HG02973 (cell line): ENCODE results near the gene CNTNAP2.
"Not testable (repeated sequence)": the region's sequence is repeated elsewhere in the genome, so short reads cannot be mapped to it uniquely, and the experiment has no call there.

ENCODE experiments used
- ATAC-seq: cut with Tn5 transposase; IDR thresholded peaks from one replicate; pipeline ENCODE4 v1.9.1; 2021; ENCODE audit warnings: moderate library complexity; ENCODE audit not compliant: unreplicated experiment

Gene CNTNAP2

DNA sequence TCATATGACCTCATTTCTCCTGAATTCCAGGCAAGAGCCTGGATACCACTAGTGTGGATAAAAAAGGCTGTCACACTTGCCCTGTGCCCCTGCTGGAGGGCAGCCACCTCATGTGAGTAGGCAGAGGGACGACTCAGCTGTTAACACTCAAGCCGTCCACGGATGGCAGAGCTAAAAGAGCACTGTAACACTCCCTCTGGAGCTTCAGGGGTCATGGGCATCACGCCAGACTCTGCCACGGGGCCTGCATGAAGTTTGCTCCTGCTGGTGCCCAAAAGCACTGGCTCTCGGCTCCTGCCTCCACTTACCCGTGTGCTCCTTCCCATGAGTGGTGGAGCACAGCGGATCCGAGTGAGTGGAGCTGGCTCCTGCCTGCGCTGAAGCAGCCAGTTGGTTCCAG lies 1554.2 kb downstream of the CNTNAP2 start:
- ATAC-seq: no peak

DNA sequence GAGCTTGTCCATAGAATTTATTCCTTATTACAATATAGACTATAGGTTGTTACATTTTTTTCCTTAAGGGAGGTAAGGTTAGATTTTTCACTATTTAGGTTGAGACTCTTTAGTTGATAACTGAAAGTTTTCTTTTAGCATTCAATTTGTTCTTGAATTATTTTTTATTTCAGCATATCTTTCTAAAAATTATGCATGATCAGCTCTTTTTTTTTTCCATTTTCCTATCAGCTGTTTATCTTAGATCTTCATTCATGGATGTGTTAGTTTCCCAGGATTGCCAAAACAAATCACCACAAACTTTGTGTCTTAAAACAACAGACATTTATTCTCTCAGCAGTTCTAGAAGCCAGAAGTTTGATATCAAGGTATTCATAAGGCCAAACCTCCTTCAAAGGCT lies 1558.1 kb downstream of the CNTNAP2 start:
- ATAC-seq: no peak

DNA sequence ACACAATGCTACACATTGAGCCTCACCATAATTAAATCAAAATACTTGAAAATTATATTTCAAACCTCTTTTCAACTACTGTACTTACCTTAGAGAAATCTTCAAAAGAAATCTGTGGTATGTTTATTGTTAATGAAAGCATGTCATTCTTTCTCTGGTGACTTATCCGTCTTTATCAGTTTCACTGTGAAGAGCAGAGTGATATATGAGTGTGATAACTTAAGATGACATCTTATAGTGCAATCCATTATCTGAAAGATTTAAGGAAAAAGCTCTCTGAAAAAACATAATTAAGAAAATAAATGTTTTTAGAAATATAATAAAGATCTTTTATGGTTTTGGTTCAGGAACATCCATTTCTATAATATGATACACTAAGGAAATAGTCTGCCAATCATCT lies 1562.3 kb downstream of the CNTNAP2 start:
- ATAC-seq: no peak

DNA sequence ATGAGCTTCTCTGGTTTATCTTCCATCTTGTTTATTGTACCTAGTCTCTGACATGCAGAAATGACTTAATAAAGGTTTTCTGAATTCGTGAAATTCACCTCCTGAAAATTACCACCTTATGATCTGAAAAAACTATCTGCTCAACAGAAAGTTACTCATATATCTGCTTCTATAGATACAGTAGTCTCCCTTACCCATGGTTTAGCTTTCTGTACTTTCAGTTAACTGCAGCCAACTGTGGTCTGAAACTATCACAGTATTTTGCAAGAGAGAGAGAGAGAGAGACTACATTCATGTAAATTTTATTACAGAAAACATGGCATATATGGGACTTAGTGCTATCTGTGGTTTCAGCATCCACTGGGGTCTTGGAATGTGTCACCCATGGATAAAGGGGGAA lies 1564.9 kb downstream of the CNTNAP2 start:
- no peak for ATAC-seq

DNA sequence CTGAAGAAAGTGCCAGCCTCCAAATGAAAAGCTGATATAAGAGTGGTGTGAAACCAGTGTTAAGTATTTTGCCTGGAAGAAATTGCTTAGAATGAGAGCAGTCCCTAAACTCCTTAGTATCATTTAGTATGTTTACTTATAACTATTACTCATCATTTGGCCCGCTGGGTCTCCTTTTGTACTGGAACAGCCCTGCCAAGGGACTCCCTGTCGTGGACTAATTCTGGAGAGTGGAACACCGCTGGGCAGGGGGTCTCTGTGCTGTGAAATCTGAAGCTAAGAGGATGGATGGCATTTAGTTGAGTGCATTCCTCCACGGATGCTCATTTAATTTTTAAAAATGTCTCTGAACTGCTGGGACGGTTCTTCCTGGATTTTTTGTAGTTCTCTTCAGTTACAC lies 1584.1 kb downstream of the CNTNAP2 start:
- ATAC-seq: no peak

DNA sequence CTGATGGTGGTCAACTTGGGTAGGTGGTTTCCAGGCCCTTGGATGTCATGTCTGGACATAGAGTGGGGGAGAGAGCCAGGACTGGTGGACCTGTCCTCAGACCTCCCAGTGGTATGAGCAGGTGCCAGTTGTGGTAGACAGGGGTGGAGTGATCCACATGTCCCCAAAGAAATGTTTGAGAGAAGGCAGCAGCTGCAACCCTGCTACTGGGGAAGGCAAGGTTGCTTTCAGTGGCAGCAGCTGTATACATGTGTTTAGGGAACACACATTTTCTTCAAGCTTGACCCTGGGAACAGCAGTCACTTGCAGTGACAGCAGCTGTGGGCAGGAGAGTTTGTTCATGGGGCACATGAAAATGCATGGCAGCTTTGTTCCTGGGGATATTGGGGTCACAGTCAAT lies 1591.3 kb downstream of the CNTNAP2 start:
- no peak for ATAC-seq

DNA sequence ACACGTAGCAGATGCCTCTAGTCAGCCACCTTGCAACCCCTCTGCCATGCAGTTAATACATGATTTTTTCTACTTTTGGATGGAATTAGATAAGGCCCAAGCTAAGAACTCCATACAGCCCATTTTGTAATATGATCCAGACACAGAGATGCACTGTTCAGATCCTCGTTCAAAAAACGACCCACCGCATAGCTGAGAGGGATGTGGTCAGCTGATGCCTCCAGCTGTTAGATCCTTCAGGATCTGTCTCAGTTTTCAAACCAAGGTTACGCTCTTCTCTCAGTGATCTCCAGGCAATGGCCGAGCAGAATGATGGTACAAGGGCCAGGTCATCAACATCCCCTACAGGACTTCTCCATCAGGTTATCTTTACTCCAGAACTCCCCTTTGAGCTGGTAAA lies 1592.3 kb downstream of the CNTNAP2 start:
- no peak for ATAC-seq

DNA sequence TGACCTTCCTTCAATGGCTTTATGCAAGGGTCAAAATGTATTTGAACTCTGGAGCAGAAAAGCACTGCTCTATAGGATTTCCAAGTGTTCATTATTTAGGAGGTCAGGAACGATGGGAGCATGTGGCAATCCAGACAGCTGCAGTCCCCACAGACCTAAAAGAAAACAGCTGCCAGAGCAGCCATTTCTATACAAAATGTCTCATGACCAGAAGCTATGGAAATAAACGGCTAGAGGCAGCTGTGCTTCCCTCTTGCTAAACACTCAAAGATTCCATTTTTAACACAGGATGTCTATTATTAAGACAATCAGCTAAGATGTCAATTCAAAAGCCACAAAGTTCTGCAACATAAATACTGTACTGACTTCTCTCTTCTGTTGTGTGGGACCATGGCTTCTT lies 1594.8 kb downstream of the CNTNAP2 start:
- no peak for ATAC-seq

DNA sequence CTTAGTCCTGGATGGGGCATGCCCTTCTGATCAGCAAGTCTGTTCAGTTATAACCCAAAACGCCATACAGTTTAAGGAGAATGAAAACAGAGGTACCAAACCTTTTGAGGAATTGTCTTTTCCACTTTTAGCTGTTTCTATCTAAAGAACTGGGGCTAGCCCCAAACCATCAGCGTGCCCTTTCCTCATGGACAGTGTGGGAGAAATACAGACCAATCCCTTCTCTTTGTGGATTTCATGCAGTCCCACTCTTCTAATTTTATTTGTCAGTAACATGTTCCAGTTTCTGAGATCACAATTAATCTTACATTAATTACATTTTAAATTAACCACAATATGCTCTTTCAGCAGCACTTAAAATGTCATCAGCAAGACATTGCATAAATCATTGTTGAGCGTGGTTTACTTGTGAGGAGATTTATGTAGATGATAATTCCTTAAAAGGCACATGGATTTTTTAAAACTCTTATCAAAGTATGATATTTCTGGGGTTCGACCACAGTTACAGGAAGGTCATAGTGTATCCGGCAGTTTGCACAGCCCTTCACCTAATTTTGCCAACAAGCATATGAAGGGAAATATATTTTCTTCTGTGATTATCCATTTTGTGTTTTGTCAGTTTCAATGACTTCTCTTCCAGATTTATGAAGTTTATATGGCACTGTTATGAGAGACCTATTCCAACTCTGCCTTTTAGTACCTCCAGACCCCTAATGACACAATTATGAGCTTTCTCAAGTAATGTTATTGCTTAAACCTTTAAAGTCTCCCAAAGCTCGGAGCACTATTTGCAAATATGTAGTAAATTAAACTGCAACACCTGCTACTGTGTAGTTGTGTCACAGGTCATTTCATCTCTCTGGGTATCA lies 1605.6 kb downstream of the CNTNAP2 start:
- ATAC-seq: no peak

DNA sequence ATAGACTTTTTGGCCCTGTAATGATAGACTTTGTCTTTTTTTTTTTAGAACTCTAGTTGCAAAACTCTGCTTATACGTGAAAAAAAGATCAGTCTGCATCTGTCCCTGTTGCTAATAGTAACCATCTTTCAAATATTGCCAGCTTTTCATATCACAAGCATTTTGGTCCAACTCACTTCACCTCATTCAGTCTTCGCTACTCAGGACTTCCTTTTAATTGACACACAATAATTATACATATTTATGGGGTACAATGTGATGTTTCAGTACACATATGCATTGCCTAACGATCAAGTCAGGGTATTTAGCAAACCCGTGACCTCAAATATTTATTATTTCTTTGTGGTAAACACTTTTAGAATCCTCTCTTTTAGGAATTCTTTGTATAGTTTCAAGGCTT lies 1606.9 kb downstream of the CNTNAP2 start:
- ATAC-seq: no peak

DNA sequence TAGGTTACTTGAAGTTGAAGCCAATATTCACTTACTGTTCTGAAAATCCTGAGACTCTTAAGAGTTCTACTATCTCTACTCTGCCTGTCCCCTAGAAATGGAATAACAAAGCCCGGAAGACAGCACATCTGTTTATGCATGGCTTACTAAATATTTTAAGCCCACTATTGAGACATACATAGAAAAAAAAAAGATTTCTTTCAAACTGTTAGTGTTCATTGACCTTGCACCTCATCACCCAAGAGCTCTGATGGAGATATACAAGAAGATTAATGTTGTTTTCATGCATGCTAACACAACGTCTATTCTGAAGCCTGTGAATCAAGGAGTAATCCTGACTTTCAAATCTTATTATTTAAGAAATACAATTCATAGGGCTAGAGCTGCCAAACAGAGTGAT lies 1614.7 kb downstream of the CNTNAP2 start:
- no peak for ATAC-seq

DNA sequence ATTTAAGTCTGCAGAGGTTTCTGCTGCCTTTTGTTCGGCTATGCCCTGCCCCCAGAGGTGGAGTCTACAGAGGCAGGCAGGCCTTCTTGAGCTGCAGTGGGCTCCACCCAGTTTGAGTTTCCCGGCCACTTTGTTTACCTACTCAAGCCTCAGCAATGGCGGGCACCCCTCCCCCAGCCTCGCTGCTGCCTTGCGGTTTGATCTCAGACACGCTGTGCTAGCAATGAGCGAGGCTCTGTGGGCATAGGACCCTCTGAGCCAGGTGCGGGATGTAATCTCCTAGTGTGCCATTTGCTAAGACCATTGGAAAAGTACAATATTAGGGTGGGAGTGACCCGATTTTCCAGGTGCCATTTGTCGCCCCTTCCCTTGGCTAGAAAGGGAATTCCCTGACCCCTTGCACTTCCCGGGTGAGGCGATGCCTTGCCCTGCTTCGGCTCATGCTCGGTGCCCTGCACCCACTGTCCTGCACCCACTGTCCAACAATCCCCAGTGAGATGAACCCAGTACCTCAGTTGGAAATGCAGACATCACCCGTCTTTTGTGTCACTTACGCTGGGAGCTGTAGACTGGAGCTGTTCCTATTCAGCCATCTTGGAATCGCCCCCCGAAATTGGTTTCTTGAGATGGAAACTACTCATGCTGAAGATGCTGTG lies 1621.1 kb downstream of the CNTNAP2 start:
- ATAC-seq: not testable (repeated sequence)

DNA sequence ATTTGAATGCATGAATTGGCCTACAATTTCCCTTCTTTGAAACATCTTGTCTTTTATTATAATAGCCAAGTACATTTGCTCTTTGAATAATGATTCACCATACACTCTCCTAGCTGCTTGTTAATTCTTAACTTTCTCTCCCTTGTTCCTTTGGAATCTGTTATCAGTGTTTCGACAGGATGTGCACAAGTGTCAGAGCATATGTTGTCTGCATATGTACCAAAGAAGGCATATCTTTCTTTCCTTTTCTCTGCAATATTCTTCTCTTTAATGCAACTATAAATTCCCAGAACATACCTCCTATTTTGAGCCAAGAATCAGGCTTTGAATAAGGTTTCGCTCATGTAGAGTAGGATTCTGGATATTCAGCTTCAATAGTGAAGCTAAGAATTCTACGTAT lies 1625.7 kb downstream of the CNTNAP2 start:
- ATAC-seq: no peak

DNA sequence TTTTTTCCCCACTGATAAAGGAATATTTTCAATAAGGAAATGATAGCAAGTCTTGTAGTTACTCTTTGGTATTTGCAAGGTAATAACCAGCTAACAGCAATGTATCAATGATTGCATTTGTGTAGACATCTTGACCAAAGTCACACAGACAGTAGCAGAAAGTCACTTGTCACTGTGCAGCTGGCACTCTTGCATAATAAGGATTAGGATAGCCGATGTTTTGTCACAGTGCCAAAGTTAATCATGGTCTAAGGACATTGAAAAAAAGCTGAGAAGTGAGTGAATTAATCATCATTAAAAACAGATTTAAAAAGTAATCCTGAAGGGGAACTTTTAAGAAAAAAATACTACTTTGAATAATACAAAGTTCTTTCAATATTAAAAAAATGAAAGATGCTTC lies 1639.7 kb downstream of the CNTNAP2 start:
- no peak for ATAC-seq

DNA sequence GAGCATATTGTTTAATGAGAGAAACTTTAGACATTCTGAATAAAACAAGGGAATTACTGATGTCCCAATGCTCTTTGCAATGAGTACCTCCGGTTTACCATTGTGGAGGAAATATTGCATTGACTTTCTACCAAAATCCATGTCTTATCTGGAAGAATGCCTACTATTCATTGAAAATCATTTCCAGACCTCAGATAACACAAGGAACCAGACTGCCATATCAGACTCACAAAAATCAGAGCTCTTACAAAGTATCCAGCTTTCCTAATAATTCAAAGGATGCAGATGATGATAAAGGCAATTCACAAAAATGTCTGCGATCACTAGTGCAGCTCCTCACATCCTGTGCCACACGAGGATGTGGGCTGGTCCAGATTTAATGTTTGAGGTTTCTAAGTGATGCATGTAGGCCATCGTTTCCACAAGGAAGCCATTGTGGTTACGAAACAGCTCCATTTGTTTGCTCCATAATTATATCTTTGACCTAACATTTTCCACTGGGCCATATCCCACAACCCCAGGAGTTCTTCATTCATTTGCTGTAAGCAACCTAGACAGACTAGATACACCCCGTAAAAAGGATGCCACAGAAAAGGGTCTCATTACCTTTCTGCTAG lies 1642.8 kb downstream of the CNTNAP2 start:
- no peak for ATAC-seq

DNA sequence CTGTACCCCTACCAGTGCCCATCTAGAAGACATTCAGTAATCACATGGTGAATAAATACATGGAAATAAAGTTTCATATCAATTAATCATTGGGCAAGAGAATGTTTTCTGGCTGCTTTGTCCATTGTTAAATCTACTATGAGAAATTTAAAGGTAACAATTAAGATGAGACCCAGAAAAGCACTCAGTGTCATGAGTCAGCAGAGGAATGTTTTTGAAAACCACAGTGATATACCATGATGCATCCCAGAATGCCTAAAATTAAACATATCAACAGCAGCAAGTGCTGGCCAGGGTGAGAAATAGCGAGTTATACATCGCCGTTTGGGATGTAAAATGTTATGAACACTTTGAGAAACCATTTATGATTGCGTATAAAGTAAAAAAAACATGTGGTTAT lies 1648.7 kb downstream of the CNTNAP2 start:
- ATAC-seq: no peak

DNA sequence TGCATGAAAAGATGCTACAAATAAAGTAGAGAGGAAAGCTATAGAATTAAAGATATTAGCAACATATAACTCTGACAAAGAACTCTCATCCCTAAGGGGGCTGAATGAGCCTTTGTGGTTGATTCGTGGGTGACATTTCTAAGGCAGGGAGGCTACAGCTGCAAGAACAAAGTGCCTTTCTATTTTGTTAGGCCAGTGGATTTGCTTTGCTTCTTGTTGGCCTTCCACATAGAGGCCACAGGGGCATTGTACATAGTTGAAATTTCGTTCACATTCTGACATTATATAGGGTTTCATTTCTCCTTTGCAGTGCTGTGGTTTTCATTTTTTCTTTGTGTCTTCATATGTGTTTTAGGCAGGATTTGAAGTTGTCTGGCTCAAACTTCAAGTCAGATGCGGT lies 1654.7 kb downstream of the CNTNAP2 start:
- ATAC-seq: no peak

DNA sequence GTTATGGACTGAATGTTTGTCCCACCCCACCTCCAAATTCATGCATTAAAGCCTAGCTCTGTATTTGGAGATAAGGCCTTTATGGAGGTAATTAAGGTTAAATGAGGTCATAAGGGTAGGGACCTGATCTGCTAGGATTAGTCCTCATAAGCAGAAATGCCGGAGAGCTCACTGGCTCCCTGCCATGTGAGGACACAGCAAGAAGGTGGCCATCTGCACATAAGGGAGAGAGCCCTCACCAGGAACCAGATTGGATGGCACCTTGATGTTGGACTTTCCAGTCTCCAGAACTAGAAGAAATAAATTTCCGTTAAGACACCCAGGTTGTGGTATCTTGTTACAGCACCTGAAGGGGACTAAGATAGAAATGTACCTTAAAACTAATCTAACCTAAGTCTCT lies 1657.9 kb downstream of the CNTNAP2 start:
- ATAC-seq: no peak

DNA sequence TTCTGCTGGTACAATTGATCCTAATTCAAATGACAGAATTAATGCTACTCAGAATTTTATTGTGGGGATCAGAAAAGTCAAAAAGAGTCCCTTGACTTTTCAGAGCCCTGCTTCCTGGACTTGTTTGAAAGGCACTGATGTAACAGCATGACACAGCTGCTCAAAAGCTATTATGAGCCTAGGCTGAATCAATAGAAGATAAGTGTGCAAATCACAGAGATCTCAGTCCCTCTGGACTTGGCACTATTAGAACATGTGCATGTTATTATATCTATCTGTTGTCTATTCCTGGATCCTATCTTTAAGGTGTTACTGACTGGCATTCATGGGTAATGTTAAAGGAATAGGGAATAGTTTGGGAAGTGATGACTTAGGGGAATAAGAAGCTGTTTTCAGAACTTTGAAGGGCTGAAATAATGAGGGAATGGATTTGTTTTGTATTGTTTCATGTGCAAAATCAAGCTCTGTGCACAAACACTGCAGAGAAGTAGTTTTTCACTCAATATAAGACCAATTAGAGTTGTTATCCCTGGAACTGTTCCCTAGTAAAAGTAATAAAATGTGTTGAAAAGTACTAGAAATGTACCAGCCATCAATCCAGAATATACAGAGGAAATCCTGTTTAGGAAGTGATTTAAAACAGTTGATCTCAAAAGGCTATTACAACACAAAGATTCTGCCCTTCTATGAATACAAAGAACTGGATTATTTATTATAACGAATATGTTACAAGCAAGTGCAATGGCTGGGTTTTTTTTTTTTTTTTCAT lies 1659.1 kb downstream of the CNTNAP2 start:
- no peak for ATAC-seq

DNA sequence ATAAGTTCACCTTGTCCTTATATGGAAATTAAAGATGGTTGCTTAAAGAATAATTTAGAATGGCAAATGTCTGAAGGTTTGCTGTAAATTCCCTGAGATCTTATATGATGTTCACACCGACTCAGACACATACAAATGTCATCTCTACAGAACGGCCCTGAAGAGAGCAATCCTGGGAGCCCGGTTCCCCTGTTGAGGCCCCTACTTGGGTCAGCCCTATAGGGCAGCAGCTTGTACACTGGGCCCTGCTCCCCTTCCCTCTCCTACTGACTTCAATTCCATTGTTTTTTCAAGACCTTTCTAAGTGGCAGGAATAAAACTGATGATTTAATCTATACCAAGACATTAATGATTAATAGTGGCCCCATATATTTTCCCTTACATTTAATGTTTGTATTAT lies 1660.7 kb downstream of the CNTNAP2 start:
- no peak for ATAC-seq

DNA sequence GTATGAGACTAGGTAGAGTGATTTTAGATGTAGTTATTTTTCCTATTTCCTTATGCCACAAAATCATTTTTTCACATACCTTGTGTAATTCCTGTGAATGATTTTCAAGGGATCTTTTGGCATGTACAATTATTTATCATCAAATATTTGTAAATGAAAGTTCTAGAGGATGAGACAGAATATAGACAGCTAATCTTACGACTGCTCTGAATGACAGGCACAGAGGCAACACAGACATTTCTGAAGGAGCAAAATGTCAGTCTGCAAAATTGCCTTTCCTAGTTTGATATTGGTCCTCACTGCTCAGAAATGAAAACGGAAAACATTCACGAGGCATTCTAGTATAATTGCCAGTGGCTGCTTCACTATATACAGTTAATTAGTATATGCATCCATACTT lies 1663.3 kb downstream of the CNTNAP2 start:
- no peak for ATAC-seq
